ENCODE results near the gene CCDC187.

Gene CCDC187

DNA sequence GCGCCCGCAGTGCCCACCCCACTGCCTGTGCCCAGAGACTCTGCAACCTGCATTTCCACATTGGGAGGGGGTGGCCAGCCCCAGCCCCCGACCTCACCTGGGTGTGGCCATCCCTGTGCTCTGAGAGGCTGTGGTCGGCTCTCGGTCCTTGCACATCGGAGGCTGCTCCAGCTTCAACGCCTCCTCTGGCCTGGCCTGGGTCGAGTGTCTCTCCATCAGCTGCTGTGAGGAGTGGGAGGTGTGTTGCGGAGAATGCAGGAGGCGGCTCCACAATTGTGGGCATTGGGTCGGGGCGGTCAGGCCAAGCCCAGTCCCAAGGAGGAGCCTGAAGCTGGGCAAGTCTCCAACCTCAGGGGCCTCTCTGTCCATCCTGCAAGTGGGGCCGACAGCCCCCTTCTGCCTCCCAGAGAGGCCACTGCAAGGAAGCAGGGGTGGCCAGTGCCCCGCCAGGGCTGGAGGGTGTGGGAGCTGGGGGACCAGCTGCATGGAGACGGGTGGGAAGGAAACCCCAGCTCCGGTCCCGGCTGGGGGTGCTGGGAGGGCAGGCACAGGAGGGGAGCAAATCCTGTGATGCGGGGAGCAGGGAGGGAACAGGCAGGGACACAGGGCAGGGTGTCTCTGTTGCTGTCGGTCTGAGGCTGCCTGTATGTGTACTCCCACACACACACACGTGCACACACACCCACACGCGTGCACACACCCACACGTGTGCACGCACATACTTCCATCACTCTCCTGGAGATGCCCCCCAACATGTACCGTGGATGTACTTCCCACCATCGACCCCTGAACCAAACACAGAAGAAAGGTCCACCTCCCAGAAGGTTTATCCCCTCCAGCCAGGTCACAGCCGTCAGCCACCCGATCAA, 28.9 kb downstream of the CCDC187 start:
- in situ Hi-C loops (cut with MboI; ENCODE audit: low sequenced_read_pairs), result no loop called here

DNA sequence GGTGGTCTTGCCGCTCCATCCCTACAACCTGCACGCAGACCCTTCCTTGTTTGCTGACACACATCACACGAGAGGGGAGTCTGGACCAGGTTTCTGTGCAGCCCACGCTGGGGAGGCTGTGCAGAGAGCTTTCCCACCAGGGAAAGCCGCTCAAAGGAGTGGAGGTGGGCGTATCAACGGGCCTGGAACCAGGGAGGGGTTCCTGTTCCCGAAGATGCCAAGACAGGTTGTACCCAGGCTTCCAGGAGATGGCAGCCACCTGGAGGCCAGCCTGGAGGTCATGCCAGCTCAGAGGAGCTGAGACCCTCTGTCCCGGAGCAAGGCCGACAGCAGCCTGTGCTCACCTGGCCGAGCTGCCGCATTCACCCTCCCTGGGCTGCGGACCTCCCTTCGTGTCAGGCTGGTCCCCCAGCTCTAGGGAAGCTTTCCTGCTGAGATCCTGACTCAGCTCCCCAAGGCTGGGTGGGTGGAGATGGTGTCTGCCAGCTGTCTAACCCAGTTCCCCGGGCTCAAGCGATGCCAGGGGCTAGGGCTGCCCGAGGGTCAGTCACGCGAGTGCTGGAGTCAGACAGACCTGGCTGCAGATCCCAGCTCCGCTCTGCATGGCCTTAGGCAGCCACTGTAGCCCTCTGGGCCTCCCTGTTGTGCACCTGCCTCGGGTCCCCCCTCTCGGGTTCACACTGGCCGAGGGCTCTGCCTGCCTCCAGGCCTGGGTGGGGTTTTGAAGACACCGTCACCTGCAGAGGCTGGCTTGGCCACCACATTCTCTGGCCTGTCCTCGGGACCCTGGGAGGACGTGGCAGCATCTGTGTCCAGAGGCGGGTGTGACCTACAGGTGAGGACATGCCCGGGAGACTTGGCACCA, 29.7 kb downstream of the CCDC187 start:
- in situ Hi-C loops (cut with MboI; ENCODE audit: low sequenced_read_pairs), result no loop called here

DNA sequence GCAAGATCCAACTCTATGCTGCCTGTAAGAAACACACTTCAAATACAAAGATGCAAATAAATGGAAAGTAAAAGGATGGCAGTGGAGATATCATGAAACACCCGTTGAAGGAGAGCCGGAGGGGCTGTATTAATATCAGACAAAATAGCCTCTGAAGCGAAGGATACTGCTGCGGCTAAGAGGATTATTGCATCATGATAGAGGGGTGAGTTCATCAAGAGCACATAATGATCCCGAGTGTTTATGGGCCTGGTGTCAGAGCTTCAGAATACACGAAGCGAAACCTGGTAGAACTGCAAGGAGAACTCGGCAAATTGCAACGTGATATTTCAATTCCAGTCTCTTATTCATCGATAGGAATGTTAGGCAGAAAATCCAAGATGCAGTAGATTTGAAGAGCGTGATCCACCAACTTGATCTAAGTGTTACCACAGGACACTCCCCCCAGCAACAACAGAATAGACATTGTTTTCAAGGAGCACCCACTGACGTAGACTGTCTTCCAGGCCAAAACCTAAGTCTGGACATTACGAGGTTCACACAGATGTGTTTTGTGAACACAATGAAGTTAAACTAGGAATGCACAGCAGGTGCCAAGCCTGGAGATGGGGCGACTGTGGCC, 30.5 kb downstream of the CCDC187 start:
- in situ Hi-C loops (cut with MboI; ENCODE audit: low sequenced_read_pairs), result no loop called here

DNA sequence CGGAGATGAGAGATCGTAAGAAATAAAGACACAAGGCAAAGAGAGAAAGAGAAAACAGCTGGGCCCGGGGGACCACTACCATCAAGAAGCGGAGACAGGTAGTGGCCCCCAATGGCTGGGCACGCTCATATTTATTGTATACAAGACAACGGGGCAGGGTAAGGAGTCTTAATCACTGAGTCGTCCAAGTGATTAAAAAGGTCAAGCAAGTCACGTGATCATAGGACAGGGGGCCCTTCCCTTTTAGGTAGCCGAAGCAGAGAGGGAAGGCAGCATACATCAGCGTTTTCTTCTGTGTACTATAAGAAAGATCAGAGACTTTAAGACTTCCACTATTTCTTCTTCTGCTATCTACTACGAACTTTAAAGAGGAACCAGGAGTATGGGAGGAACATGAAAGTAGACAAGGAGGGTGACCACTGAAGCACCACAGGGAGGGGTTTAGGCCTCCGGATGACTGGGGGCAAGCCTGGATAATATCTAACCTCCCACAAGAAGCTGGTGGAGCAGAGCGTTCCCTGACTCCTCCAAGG, 33.7 kb downstream of the CCDC187 start:
- in situ Hi-C loops (cut with MboI; ENCODE audit: low sequenced_read_pairs), result no loop called here

DNA sequence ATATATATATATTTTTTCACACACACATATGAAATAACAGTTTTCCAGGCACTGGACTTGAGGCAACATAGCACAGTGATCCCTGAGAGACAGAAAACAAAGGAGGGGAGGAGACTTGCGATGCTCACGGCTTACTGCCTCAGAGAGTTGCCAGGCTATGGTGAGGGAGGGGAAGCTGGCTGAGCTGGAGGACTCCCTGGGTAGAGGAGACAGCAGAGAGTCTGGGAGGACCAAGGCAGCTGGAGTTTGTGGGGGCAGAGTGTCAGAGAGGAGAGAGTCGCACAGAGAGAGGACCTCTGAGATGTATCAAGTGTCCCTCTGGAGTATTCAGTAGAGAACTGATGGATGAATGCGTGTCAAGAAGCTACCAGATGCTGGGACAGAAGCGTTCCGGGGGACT, 35.2 kb downstream of the CCDC187 start:
- in situ Hi-C loops (cut with MboI; ENCODE audit: low sequenced_read_pairs), result loop anchor here (10.0 kb wide), 1 partner anchor 104 kb away; no protein-coding TSS in a partner anchor

DNA sequence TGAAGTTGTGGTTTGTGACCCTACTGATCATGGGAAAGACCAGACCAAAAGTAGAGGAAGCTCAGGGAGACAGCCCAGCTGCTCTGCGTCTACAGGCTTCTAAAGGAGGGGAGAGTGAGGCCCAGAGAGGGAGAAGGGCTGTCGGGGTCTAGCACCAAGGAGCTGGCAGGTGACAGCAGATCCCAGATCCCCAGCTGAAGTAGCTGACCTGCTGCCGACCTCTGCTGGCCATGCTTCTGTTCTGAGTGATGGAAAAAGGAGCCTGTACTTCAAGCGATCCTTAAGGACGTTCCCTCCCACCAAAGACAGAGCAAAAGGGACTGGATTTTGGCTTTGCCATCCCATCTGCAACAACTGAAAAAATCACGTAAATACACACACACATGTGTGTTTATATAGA, 35.6 kb downstream of the CCDC187 start:
- in situ Hi-C loops (cut with MboI; ENCODE audit: low sequenced_read_pairs), result loop anchor here (10.0 kb wide), 1 partner anchor 104 kb away; no protein-coding TSS in a partner anchor

DNA sequence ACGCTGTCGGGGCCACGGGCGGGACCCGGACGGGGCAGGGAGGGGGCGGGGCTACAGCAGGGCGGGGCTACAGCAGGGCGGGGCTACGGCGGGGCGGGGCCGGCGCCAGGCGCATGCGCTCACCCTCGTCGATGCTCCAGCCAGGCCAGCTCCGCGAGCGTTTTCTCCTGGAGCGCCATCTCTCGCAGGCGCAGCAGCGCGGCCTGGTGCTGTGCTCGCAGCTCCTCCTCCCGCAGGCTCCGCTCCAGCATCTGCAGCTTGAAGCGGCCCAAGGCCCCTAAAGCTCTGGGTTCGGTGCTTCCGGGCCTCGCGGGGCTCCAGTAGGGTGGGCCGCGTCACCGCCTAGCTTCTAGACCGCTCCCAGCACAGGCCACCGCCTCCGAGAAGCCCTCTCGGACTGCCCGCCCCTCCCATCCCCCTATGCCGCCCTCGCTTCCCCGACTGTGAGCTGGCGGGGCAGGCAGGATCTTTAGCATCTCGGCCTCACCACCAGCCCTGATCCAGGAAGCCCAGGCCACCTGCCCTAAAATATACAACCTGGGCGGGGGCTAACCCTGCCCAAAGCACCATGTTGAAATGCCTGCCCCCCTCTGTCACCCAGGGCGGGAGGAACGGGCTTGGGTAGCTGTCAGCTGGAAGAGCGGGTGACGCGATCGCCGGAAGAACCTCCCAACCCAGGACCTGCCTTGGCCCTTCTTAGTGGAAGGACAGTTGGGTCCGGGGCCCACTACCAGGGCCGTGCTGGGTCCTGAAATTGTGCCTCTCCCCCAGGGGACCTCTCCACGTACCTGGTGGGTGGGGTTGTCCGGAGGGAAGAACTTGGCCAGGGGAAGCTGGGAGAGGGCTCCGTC, 36.4 kb downstream of the CCDC187 start:
- in situ Hi-C loops (cut with MboI; ENCODE audit: low sequenced_read_pairs), result loop anchor here (10.0 kb wide), 1 partner anchor 103 kb away; no protein-coding TSS in a partner anchor

DNA sequence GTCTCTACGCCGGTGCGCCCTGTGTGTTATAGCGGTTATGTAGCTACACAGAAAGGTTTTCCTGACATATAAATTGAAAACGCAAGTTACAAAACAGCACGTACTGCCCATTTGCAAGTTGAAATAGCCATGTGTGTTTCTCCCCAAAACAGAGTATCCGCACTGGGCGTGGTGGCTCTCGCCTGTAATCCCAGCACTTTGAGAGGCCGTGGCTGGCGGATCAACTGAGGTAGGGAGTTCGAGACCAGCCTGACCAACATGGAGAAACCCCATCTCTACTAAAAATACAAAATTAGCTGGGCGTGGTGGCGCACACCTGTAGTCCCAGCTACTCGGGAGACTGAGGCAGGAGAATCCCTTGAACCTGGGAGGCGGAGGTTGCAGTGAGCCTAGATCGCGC, 37.3 kb downstream of the CCDC187 start:
- in situ Hi-C loops (cut with MboI; ENCODE audit: low sequenced_read_pairs), result loop anchor here (10.0 kb wide), 1 partner anchor 102 kb away; no protein-coding TSS in a partner anchor

DNA sequence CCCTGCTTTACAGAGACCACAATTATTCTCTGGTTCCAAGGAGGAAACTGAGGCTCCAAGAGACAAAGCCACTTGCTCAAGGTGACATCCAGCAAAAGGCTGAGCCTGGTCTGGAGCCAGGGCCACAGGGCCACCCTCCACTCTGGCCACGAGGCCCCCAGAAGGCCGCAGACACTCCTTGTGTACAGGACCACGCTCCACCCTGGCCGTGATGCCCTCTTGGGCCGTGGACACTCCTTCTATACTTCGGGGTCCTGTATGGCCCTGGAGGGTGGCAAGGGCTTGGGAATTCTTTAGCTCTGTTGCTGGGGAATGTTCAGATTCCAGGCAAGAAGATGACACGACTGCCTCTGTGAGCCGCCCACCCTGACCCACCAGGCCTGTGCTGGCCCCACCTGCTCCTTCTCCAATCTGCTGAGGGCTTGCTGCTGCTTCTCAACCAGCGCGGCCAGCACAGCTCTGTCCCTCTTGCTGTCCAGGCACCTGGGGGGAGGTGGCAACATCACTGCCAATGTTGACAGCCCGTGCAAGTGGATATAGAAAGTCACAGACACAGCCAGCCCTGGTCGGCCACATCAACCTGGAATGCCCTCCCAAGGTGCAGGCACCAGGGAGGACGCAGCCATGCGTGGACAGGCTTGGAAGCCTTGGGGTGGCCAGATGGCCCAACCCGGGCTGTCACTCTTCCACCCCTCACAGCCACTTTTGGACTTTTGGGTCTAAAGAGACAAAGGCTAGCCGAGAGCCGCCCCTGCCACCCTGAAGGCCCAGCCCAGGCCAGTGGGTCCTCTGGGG, 38.1 kb downstream of the CCDC187 start:
- in situ Hi-C loops (cut with MboI; ENCODE audit: low sequenced_read_pairs), result loop anchor here (10.0 kb wide), 1 partner anchor 101 kb away; no protein-coding TSS in a partner anchor

DNA sequence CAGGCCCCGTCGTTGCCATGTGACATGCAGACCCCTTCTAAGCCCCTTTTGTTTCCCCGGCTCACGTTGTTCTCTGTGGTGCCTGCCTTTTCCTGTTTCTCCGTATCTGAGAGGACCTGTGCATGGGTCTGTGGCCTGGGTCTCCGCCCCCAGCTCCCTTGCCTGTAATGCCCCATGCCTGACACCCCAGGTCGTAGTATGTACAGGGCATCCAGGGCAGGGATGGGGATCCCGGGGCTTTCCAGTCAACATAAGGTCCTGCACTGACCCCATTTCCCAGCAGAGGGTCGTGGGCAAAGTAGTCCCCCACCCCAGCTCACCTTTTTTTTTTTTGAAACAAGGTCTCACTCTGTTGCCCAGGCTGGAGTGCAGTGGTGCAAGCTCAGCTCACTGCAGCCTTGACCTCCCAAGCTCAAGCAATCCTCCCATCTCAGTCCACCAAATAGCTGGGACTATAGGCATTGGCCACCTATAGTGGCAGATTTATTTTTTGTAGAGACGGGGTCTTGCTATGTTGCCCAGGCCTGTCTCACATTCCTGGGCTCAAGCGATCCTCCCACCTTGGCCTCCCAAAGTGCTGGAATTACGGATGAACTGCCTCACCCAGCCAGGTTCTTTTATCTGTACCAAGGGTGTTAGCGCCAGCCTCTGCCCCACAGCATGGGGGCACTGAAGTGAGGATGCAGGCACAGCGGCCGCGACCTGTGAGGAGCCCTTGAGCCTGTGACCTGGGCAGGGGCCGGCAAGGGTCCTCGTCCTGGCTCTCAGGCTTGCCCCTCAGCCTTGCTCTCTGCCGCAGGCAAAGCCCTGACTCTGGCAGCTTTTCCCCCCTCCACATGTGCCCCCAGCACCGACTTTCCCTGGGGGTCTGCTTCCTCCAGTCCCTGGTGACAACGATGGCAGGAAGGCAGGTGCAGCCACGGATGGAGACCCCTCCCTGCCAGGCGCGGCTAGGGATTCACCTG, 39.2 kb downstream of the CCDC187 start:
- in situ Hi-C loops (cut with MboI; ENCODE audit: low sequenced_read_pairs), result loop anchor here (10.0 kb wide), 1 partner anchor 100 kb away; no protein-coding TSS in a partner anchor

DNA sequence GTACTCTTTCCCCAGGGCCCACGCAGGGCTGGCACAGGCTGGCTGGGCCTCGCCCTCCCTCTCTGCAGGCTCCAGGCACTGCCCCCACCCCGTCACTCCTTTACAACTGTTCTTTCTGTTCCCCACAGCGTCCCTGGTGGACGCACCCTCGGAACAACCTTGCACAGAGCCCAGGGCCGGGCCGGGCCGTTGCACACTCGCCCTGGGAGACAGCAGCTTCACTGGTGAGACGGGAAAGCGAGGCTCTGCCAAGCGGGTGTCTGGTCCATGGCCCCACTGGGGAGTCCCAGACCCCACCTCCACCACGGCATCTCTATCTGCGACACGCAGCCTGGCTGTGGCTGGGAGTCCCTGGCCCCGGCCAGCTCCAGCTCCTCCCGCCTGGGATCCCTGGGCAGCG, 39.9 kb downstream of the CCDC187 start:
- in situ Hi-C loops (cut with MboI; ENCODE audit: low sequenced_read_pairs), result loop anchor here (10.0 kb wide), 1 partner anchor 99 kb away; no protein-coding TSS in a partner anchor

DNA sequence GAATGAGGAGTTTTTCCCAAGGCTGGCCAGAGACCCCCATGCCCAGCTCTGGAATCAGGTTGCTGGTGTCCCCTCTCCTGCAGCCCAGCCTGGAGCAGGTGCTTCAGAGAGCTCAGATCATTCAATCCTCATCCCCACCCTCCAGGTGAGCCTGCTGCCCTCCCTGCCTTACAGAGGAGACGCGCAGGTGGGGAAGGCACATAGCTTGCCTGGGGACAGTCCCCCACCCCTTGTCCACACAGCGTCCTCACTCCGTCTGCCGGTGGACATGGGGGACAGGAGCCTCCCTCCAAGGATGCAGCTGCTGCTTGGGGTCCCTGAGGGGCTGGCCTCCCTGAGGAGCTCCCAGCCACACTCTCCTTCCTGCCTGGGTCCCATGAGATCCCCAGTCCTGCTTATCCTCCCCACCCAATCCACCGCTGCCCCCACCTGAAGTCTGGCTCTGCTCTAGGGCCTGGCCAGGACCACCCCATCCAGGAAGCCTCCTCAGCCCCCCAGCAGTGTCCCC, 41.2 kb downstream of the CCDC187 start:
- in situ Hi-C loops (cut with MboI; ENCODE audit: low sequenced_read_pairs), result loop anchor here (10.0 kb wide), 1 partner anchor 98 kb away; no protein-coding TSS in a partner anchor

DNA sequence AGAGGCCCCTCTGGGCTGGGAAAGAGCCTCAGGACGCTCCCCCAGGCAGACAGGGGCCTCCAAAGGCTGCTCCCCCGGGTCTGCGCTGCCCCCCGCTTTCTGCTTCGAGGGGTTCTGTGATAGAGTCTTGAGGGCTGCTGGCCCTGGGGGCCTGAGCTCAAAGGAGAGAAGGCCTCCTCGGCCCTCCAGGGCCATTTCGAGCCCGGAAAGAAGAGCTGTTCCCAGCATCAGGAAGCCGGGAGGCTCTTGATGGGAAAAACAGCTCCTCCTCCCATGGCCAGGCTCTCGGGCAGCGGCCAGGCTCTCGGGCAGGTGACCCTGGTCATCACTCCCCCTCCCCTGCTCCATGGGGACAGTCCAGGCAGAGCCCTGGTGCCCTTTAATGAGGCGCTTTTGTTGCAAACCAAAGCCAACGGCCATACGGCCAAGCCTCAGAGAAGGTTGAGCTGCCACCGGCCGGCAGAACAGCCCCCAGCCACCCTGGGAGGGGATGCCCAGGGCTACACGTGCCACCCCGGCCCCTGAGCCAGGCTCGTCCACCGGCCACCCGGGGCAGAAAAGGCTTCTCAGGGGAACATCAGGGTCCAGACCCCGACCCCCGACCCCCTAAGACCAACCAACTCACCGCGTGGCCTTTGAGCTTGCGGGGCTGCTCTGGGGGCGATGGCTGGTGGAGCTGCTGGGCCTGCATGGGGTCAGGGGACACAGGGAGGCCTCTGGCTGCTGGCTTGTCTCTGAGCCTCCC, 42.0 kb downstream of the CCDC187 start:
- in situ Hi-C loops (cut with MboI; ENCODE audit: low sequenced_read_pairs), result loop anchor here (10.0 kb wide), 1 partner anchor 97 kb away; no protein-coding TSS in a partner anchor

DNA sequence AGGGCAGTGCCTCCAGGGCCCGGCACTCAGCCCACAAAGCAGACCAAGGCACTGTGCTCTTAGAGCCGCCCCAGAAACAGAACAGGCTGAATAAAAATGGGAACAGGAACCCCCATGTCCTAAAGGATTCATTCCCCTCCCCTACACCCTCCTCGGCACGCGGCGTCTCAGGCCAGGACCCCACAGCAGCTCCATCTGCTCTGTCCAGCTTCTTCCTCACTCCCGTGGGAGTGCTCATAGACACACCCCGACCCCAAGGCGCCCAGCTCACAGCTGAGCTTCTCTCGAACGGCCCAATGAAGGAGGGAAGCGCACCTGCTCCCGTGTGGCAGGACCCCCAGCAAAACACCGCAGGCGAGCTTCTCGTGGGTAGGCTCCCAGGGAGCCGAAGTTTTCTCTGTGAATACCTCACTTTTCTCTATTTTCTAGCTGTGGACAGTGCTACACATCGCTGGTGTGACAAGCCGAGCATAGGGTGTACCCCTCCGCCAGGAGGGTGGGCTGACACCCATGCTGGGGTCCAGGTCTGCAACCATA, 42.9 kb downstream of the CCDC187 start:
- in situ Hi-C loops (cut with MboI; ENCODE audit: low sequenced_read_pairs), result loop anchor here (10.0 kb wide), 1 partner anchor 96 kb away; no protein-coding TSS in a partner anchor

DNA sequence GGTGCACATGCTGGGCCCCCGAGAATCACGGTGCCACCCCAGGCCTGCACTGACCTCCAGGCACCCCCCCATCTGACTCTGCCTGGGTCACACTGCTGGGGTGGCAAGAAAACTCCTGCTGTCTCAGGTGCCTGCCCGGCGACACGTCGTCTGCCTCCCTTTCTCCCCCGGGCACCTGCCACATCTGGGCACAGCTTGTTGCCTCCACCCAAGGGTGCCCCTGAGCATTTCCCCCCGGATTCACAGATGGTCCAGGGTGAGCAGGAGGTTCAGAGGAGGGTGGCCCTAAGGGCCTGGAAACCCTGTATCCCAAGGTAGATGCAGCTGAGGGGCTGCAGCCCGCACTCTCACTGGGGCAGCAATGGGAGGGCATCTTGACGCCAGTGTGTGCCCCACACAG, 43.4 kb downstream of the CCDC187 start:
- in situ Hi-C loops (cut with MboI; ENCODE audit: low sequenced_read_pairs), result loop anchor here (10.0 kb wide), 1 partner anchor 96 kb away; no protein-coding TSS in a partner anchor

DNA sequence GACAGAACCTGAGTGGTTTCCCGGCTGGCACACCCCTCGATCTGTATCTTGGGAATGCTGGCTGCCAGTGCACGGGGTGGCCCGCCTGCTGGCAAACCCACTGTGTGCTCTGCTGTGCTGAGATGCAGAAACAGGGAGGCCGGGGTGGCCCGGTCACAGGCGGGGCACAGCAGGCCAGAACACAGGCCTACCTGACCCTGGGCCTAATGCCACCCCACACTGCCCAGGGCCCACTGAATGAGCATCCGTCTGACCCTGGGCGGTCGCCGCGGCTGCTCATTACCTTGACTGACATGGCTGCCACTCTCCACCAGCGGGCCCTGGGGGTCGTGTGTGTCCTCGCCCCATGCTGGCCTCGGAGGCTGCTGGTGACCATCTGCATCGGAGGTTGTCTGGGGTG, 44.1 kb downstream of the CCDC187 start:
- in situ Hi-C loops (cut with MboI; ENCODE audit: low sequenced_read_pairs), result loop anchor here (10.0 kb wide), 1 partner anchor 95 kb away; no protein-coding TSS in a partner anchor

All from HL-60/S4 treated with phorbol 12-myristate 13-acetate at 8.2 ng/mL for 4 days and 3 days (cell line).